ACC112 (cell line): ENCODE data around the gene AFMID.
"Not testable (repeated sequence)": the region's sequence is repeated elsewhere in the genome, so short reads cannot be mapped to it uniquely, and the experiment has no call there.

Experiments
- H2AFZ ChIP-seq: fragments of 200-600 bp; sonication (generic); one replicate; pipeline ENCODE4 v1.6.0; 2017; ENCODE audit warnings: antibody characterized with exemption, low read length; ENCODE audit not compliant: unreplicated experiment
- H3K27ac ChIP-seq: fragments of 200-600 bp; sonication (generic); 2 replicates; pipeline ENCODE4 v1.5.1; 2014; ENCODE audit warnings: low read depth, mild to moderate bottlenecking, antibody characterized with exemption, low read length, moderate library complexity
- H3K27me3 ChIP-seq: fragments of 200-600 bp; sonication (generic); 2 replicates; pipeline ENCODE4 v1.6.1; 2014; ENCODE audit warnings: mild to moderate bottlenecking, antibody characterized with exemption, low read length, moderate library complexity, mixed read lengths; ENCODE audit not compliant: insufficient read depth
- H3K36me3 ChIP-seq: fragments of 200-600 bp; sonication (generic); 2 replicates; pipeline ENCODE4 v1.6.1; 2016; ENCODE audit warnings: mild to moderate bottlenecking, antibody characterized with exemption, low read length, moderate library complexity, mixed read lengths; ENCODE audit not compliant: insufficient read depth
- H3K4me1 ChIP-seq: fragments of 200-600 bp; sonication (generic); one replicate; pipeline ENCODE4 v1.6.1; 2016; ENCODE audit warnings: low read length, mixed read lengths; ENCODE audit not compliant: insufficient read depth, unreplicated experiment, control insufficient read depth
- H3K4me3 ChIP-seq: fragments of 200-600 bp; sonication (generic); 2 replicates; pipeline ENCODE4 v1.5.1; 2014; ENCODE audit warnings: mild to moderate bottlenecking, low read depth, low read length
- H3K79me2 ChIP-seq: fragments of 200-600 bp; sonication (generic); one replicate; pipeline ENCODE4 v1.6.0; 2016; ENCODE audit warnings: low read length; ENCODE audit not compliant: control insufficient read depth, unreplicated experiment, insufficient read depth

AFMID gene

GRCh38 chr17:78186692-78187595, at the start of gene AFMID, which contains the start of gene TK1:
AFMID (plus strand) TSS chr17:78187362; CDS start chr17:78187371, 9 bp downstream.
TK1 (minus strand) TSS chr17:78187052; CDS start chr17:78186994, 58 bp downstream.
- peaks cover 4% of the 10 kb centered on the region for H3K4me1 ChIP-seq
- peak within 1 kb of the TSS; percentile 92 for H3K4me3 ChIP-seq
- H3K79me2 ChIP-seq: peaks cover 25% of the 10 kb centered on the region
- H3K27me3 ChIP-seq: no peaks in the 10 kb centered on the region
- H2AFZ ChIP-seq: peak within 1 kb of the TSS; percentile 61
- H3K36me3 ChIP-seq: no peaks in the 10 kb centered on the region
- H3K27ac ChIP-seq: peak within 1 kb of the TSS; percentile 52; the same call in 1 of the 2 replicates

- Histone ChIP-seq H3K27ac (no peak overlapping the region), H3K79me2 (no peaks in the 10 kb centered on the region), H2AFZ (no peak overlapping the region), H3K4me1 (peaks cover 3% of the 10 kb centered on the region), H3K4me3 (no peak overlapping the region), H3K36me3 (no peaks in the 10 kb centered on the region), H3K27me3 (0 out of 2 replicates have a peak, but pooled peaks cover 5% of the 10 kb centered on the region)
Observed at GRCh38 chr17:78137392-78138203, 49.6 kb upstream of the AFMID start.

GRCh38 chr17:78138204-78139060, 48.7 kb upstream of the AFMID start:
- H3K4me1 ChIP-seq: peaks cover 3% of the 10 kb centered on the region
- H3K36me3 ChIP-seq: no peaks in the 10 kb centered on the region
- H3K79me2 ChIP-seq: no peaks in the 10 kb centered on the region
- H2AFZ ChIP-seq: no peak overlapping the region
- no peak overlapping the region for H3K27ac ChIP-seq
- 0 out of 2 replicates have a peak, but pooled peaks cover 5% of the 10 kb centered on the region for H3K27me3 ChIP-seq
- H3K4me3 ChIP-seq: no peak overlapping the region

GRCh38 chr17:78139861-78140168, 47.3 kb upstream of the AFMID start:
- H3K27me3 ChIP-seq, H3K36me3 ChIP-seq, H2AFZ ChIP-seq, H3K79me2 ChIP-seq, H3K4me3 ChIP-seq, H3K27ac ChIP-seq: not testable (repeated sequence)
- peaks cover 14% of the 10 kb centered on the region for H3K4me1 ChIP-seq

GRCh38 chr17:78140169-78141051, 46.8 kb upstream of the AFMID start:
- Histone ChIP-seq H3K27ac (no peak overlapping the region), H3K27me3 (no peaks in the 10 kb centered on the region), H2AFZ (no peak overlapping the region), H3K36me3 (no peaks in the 10 kb centered on the region), H3K4me3 (no peak overlapping the region), H3K4me1 (peaks cover 20% of the 10 kb centered on the region), H3K79me2 (no peaks in the 10 kb centered on the region)

GRCh38 chr17:78141437-78142118, 45.6 kb upstream of the AFMID start:
- no peak overlapping the region for H3K27ac ChIP-seq
- no peaks in the 10 kb centered on the region for H3K36me3 ChIP-seq
- no peak overlapping the region for H3K4me3 ChIP-seq
- H3K27me3 ChIP-seq: no peaks in the 10 kb centered on the region
- H2AFZ ChIP-seq: no peak overlapping the region
- H3K4me1 ChIP-seq: peaks cover 22% of the 10 kb centered on the region
- H3K79me2 ChIP-seq: no peaks in the 10 kb centered on the region

GRCh38 chr17:78142119-78142861, 44.9 kb upstream of the AFMID start:
- peaks cover 22% of the 10 kb centered on the region for H3K4me1 ChIP-seq
- no peak overlapping the region for H3K27ac ChIP-seq
- no peak overlapping the region for H2AFZ ChIP-seq
- H3K27me3 ChIP-seq: no peaks in the 10 kb centered on the region
- no peaks in the 10 kb centered on the region for H3K36me3 ChIP-seq
- no peak overlapping the region for H3K4me3 ChIP-seq
- H3K79me2 ChIP-seq: no peaks in the 10 kb centered on the region

- H3K4me1 ChIP-seq: peaks cover 22% of the 10 kb centered on the region
- no peak overlapping the region for H3K4me3 ChIP-seq
- no peaks in the 10 kb centered on the region for H3K36me3 ChIP-seq
- no peak overlapping the region for H2AFZ ChIP-seq
- no peaks in the 10 kb centered on the region for H3K79me2 ChIP-seq
- no peaks in the 10 kb centered on the region for H3K27me3 ChIP-seq
- H3K27ac ChIP-seq: no peak overlapping the region
Observed at GRCh38 chr17:78143214-78144146, 43.7 kb upstream of the AFMID start.
